ENCODE data around the gene MDFIC2.

GRCh38 chr3:70227437-70227836, 85.0 kb downstream of the MDFIC2 start:
- no peak for TF ChIP-seq YY1 (IDR thresholded peaks at IDR 0.05; ENCODE audit: insufficient read depth, insufficient read length)
- no peak for TF ChIP-seq ZNF274 (IDR thresholded peaks at IDR 0.05; ENCODE audit: low read depth, low read length)
- TF ChIP-seq SUZ12 (IDR thresholded peaks at IDR 0.05; ENCODE audit: extremely low read depth, insufficient read depth, insufficient read length) = no peak
